ENCODE measurements around the gene RICTOR. TPM values are rescaled to one million over a fixed set of nuclear protein-coding genes. Genes with fewer than 3 reads are reported as not detected.

The RICTOR gene
- total RNA-seq, 2 experiments from 2014 or later: 19.7 to 21.5 TPM

DNA sequence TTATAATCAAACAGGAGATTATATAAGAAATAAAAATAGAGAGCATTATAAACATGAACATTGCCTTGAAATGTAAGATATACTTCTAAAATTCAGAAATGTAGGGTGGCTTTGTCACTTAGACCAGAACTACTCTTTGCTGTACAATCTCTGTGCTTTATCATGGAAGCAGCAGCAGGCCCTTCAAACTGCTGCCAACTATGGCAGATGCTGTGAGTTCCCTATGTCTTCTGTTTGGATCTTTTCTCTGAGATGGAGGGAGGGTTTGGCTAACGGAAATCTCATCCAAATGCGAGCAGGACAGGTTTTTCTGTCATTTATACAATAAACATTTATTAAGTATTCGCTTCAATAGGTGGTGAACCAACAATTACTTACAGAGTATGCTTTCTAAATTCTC lies 34.8 kb upstream of the RICTOR start:
- Mint-ChIP-seq H3K27me3 (no peaks in the 10 kb centered on the region), H3K36me3 (peaks cover 11% of the 10 kb centered on the region), H3K4me1 (peaks cover 14% of the 10 kb centered on the region), H3K9me3 (no peaks in the 10 kb centered on the region), H3K27ac (peak overlapping the region; percentile 13), H3K4me3 (no peak overlapping the region)
- no peak for DNase-seq

DNA sequence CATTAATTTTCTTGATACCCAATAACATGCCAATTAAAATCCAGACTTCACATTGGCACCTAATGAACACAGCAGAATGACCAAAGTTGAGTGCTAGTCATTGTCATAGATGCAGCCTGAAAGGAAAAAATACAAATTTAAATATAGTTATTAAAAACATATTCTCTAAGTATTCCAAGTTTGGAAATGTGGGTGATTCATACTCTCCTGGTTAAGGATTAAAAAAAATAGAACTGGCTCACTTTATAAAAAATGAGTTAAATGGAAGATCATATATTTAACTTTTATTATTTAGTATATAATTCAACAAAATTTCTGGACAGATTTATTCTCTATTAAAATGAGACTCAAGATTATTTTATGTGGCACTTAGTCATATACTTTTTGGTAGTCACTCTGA lies 33.2 kb upstream of the RICTOR start:
- Mint-ChIP-seq H3K4me3 (no peak overlapping the region), H3K9me3 (no peaks in the 10 kb centered on the region), H3K27ac (no peak overlapping the region), H3K4me1 (peaks cover 10% of the 10 kb centered on the region), H3K36me3 (peaks cover 12% of the 10 kb centered on the region), H3K27me3 (no peaks in the 10 kb centered on the region)
- no peak for DNase-seq

DNA sequence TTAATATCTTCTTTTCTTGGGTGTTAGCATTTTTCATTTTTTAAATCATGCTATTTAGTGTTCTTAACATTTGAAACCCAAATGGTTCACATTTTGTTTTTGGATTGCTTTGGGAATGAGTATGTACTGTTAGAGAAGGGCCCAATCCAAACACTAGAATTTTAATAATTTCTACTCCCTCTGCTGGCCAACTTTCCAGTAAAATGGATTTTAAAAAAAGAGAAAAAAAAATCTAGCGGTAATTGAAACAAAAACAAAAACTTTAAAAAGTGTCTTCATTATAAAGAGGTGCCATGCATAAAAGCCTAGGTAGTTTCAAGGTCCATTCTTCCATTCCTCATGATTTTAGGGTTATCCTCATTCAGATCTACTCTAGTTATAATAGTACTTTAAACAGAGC lies 32.1 kb upstream of the RICTOR start:
- Mint-ChIP-seq H3K27ac (peak overlapping the region; percentile 54), H3K9me3 (no peaks in the 10 kb centered on the region), H3K27me3 (no peaks in the 10 kb centered on the region), H3K36me3 (peaks cover 12% of the 10 kb centered on the region), H3K4me3 (no peak overlapping the region), H3K4me1 (peaks cover 11% of the 10 kb centered on the region)
- no peak for DNase-seq

DNA sequence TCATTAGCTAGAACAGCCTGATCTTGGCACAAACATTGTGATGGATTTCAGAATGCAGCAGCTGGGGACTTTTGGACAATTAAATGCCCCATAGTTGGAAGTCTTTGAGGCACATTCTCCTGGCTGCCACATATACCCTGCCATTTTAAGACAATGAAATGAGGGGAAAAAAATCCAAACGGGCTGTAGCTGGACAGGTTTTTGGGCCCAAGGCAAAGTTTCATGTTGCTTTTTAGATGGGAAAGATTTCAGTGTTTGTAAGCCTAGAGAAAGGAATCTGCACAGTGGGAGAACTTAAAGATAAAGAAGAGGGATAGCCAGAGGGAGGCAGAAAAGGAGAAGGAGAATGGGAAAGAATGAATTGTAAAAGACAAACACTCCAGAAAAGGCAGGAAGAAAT lies 30.0 kb upstream of the RICTOR start:
- H3K36me3 Mint-ChIP-seq: peaks cover 10% of the 10 kb centered on the region
- no peak overlapping the region for H3K4me3 Mint-ChIP-seq
- no peaks in the 10 kb centered on the region for H3K27me3 Mint-ChIP-seq
- DNase-seq: no peak
- H3K9me3 Mint-ChIP-seq: no peaks in the 10 kb centered on the region
- peaks cover 28% of the 10 kb centered on the region for H3K4me1 Mint-ChIP-seq
- no peak overlapping the region for H3K27ac Mint-ChIP-seq

DNA sequence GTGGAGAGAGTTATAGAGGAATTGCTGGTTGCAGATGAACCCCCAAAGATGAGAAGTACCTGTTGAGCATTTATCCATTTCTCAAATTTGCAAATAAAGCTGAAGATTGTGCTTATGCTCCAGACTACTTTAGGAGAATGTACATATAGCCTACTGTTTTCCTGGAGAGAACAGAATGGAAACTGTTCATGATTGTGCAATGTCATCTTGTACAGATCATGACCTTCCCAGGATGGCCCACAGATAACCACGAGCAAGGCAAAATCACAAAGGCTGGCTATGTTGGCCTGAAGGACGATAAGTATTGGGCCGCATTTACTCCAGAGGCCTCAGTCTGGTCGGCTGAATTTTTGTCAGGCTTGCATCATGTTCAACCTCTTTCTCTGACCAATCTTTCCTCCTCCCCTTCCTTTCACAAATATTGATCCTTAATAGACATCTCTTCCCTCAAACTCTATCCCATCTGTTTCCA lies 28.5 kb upstream of the RICTOR start:
- Mint-ChIP-seq H3K4me1 (peaks cover 28% of the 10 kb centered on the region), H3K36me3 (peaks cover 10% of the 10 kb centered on the region), H3K27me3 (no peaks in the 10 kb centered on the region), H3K4me3 (no peak overlapping the region), H3K27ac (no peak overlapping the region), H3K9me3 (no peaks in the 10 kb centered on the region)
- DNase-seq: no peak

DNA sequence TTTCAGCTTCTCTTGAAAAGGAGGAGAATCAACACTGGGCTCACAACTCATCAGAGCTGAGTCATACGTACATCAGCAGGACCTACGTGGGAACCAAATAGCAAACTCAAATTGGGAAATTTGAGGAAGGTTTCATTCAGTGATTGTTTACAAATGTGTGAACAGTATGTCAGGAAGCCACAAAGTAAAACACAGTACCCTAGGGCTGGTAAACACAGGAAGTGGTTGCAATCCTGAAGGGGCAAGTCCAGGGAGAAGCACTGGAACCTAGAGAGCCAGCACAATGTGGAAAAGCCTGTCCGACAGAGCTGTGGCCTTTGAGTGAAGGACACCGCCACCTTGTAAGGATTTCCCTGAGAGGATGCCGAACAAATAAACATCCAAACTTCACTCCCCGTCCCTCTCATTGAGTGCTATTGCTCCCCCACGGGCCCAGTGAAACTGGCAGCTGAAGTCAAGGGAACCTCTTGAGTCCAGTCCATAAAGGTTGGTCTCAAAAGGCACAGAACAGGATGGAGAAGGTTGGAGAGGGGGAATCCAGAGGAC lies 26.7 kb upstream of the RICTOR start:
- Mint-ChIP-seq H3K9me3 (no peaks in the 10 kb centered on the region), H3K4me3 (no peak overlapping the region), H3K27ac (peak overlapping the region; percentile 59), H3K36me3 (peaks cover 6% of the 10 kb centered on the region), H3K4me1 (peaks cover 24% of the 10 kb centered on the region), H3K27me3 (no peaks in the 10 kb centered on the region)
- no peak for DNase-seq

DNA sequence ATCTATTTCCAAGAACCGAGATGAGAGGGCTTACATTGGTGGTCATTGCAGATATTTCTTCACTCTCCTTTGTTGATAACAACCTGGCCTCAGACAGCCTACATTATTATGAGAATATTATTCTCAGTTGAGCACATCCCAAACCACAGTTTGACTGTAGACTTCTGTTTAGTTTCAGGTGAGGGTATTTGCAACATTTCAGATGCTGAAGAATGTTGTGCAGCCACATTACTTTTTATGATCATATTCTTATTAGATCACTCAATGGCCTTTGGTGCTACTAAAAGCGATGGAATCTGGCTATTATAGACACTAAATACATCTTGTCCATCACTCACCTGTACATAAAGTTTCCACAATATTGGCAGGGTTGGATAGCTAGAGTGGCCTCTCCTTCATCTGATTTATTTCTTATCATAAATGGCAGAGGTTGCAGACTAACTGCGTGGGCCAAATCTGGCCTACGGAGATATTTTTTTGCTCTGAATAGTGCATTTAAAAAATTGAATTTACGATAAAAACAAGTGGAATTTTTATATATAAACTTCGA lies 26.2 kb upstream of the RICTOR start:
- Mint-ChIP-seq H3K4me3 (no peak overlapping the region), H3K27me3 (no peaks in the 10 kb centered on the region), H3K4me1 (peaks cover 24% of the 10 kb centered on the region), H3K36me3 (peaks cover 8% of the 10 kb centered on the region), H3K27ac (peak overlapping the region; percentile 46), H3K9me3 (no peaks in the 10 kb centered on the region)
- no peak for DNase-seq

DNA sequence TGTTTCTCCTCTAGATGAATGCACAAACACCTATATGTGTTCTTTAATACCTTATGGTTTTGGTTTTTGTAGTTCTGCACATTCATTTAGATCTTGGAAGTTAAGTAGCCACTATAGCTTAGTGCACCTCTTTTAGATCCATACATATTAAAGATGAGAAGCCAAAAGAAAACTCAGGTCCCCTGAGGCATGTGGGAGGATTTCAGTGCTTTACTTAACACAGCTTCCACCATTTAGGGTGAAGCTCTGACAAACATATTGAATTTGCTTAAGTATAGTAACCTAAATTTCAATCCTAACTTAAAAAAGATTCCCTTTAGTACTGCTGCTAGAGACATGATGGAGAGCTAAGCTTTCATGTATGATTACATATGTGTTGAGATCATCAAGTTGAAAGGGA lies 25.6 kb upstream of the RICTOR start:
- Mint-ChIP-seq H3K27ac (peak overlapping the region; percentile 6), H3K4me1 (peaks cover 24% of the 10 kb centered on the region), H3K27me3 (no peaks in the 10 kb centered on the region), H3K36me3 (peaks cover 8% of the 10 kb centered on the region), H3K9me3 (no peaks in the 10 kb centered on the region), H3K4me3 (no peak overlapping the region)
- DNase-seq: no peak

DNA sequence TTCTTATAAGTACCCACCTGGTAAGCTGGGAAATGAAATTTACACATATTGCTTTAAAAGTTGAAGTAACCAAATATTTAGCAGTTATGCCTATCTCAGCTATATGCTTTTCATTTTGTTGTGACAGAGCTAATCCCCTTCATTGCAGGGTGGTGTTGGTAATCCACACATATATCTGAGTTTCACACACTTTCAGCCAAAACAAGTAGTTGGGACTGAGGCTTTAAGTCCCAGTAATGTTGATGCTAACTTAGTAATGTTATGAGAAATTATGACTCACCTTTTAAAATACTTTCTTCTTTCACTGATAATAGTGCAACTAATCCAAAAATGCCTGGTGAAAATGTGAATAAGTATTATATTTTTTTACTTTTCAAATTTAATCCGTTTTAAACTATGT lies 19.2 kb upstream of the RICTOR start:
- peaks cover 2% of the 10 kb centered on the region for H3K36me3 Mint-ChIP-seq
- H3K4me3 Mint-ChIP-seq: no peak overlapping the region
- peaks cover 11% of the 10 kb centered on the region for H3K27me3 Mint-ChIP-seq
- H3K27ac Mint-ChIP-seq: no peak overlapping the region
- H3K4me1 Mint-ChIP-seq: peaks cover 4% of the 10 kb centered on the region
- DNase-seq: no peak
- no peaks in the 10 kb centered on the region for H3K9me3 Mint-ChIP-seq

DNA sequence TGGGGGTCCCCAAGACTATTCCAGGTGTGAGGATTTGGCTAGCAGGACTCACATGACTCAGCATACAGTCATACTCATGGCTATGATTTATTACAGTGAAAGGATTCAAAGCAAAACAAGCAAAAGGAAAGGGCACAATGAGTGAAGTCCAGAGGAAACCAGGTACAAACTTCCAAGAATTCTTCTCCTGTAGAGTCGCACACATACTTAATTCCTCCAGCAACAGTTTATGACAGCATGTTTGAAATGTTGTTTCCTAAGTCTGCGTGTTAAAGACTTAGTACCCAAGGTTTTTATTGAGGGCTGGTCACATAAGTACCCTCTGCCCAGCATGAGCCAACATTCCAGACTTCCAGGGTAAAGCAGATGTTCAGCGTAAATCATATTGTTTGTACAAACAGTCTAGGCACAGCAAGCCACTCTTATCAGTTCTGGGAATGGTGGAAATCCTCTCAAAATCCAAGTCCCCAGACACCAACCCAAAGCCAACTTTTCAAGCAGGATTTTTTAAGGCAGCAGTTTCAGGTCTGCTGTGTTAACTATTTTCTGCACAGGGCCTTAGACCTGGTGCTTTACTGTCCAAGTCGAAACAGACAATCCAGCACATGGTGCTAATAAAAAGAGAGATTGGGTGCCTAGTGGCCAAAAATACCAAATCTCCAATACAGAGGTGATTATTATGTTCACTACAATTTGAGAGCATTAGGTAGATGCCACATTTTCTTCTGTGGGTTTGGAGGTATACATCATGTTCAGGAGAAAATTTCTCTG lies 18.6 kb upstream of the RICTOR start:
- no peak for DNase-seq
- Mint-ChIP-seq H3K4me3 (no peak overlapping the region), H3K27me3 (peaks cover 11% of the 10 kb centered on the region), H3K27ac (no peak overlapping the region), H3K9me3 (no peaks in the 10 kb centered on the region), H3K4me1 (peaks cover 4% of the 10 kb centered on the region), H3K36me3 (peaks cover 2% of the 10 kb centered on the region)

DNA sequence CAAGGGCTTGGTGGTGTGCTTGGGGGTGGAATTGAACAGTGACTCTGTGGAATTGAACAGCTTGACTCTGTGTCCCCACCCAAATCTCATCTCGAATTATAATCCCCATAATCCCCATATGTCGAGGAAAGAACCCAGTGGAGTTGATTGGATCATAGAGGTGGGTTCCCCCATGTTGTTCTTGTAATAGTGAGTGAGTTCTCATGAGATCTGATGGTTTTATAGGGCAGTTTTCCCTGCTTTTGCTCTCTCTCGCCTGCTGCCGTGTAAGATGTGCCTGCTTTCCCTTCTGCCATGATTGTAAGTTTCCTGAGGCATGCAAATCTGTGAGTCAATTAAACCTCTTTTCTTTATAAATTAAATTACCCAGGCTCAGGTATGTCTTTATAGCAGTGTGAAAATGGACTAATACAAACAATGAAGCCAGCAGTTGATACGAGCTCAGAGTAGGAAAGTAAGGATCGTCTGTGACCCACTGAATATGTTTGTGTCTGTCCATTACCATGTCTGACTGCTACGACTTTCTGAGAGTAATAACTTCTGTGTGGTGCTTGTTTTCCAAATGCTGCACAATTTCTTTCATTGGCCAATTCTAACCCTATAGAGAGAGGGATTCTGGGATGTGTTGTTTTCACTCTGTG lies 17.9 kb upstream of the RICTOR start:
- Mint-ChIP-seq H3K9me3 (no peaks in the 10 kb centered on the region), H3K4me1 (peaks cover 4% of the 10 kb centered on the region), H3K4me3 (no peak overlapping the region), H3K27me3 (peaks cover 11% of the 10 kb centered on the region), H3K27ac (no peak overlapping the region), H3K36me3 (peaks cover 2% of the 10 kb centered on the region)
- DNase-seq: no peak

DNA sequence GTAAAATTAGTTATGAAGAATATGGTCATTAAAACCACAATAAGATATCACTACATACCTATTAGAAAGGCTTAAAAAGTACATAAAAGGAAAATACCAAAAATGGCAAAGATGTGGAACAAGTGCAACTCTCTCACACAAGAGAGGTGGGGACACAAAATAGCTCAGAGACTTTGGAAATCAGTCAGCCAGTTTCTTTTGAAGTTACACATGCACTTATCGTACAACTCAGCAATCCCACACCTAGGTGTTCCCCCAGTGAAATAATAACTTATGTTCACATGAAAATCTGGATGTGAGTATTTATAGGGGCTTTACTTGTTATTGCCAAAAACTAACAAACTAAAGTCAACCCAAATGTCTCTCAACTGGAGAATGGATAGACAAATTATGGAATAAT lies 9.8 kb upstream of the RICTOR start:
- H3K36me3 Mint-ChIP-seq: no peaks in the 10 kb centered on the region
- peaks cover 6% of the 10 kb centered on the region for H3K4me1 Mint-ChIP-seq
- H3K27me3 Mint-ChIP-seq: peaks cover 35% of the 10 kb centered on the region
- H3K9me3 Mint-ChIP-seq: peaks cover 4% of the 10 kb centered on the region
- no peak overlapping the region for H3K4me3 Mint-ChIP-seq
- no peak for DNase-seq
- no peak overlapping the region for H3K27ac Mint-ChIP-seq

DNA sequence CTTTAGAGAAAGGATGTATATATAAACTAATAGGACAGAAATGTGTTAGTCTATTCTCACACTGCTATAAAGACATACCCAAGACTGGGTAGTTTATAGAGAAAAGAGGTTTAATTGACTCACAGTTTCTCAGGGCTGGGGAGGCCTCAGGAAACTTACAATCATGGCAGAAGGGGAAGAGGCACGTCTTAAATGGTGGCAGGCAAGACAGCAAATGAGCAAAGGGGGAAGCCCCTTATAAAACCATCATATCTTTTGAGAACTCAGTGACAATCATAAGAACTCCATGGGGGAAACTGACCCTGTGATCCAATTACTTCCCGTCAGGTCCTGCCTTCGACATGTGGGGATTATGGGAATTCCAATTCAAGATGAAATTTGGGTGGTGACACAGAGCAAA lies 8.8 kb upstream of the RICTOR start:
- Mint-ChIP-seq H3K4me1 (peaks cover 6% of the 10 kb centered on the region), H3K9me3 (peaks cover 4% of the 10 kb centered on the region), H3K4me3 (no peak overlapping the region), H3K36me3 (no peaks in the 10 kb centered on the region), H3K27ac (no peak overlapping the region), H3K27me3 (peaks cover 40% of the 10 kb centered on the region)
- no peak for DNase-seq

DNA sequence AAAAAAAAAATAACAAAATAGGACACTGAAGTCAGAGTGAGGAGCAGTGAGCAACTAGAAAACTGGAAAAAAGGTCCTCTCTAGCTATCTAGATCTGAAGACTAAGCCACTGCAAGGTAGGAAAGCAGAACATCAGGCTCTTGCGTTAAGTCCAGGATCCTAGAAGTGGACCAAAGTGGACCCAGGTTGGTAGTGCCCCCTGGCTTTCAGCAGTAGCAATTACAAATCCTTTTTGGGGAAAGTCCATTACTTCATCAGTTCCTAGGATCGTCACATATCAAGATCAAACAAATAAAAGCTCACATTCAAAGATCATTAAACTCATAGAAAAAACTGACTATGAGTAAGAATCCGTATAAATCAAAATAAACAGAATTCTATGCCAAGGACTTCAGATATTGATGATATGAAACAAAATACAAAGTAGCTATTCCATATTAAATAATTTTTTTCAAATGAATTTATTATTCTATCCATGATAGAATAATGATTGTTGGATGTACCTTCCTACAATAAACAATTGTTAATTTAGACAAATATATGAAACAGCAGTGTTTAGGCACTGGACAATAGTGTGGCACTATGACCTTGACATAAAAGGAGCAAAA lies 6.5 kb upstream of the RICTOR start:
- Mint-ChIP-seq H3K4me1 (peaks cover 19% of the 10 kb centered on the region), H3K36me3 (no peaks in the 10 kb centered on the region), H3K27me3 (peaks cover 57% of the 10 kb centered on the region), H3K27ac (no peak overlapping the region), H3K4me3 (no peak overlapping the region), H3K9me3 (peaks cover 4% of the 10 kb centered on the region)
- DNase-seq: peak; percentile 36

DNA sequence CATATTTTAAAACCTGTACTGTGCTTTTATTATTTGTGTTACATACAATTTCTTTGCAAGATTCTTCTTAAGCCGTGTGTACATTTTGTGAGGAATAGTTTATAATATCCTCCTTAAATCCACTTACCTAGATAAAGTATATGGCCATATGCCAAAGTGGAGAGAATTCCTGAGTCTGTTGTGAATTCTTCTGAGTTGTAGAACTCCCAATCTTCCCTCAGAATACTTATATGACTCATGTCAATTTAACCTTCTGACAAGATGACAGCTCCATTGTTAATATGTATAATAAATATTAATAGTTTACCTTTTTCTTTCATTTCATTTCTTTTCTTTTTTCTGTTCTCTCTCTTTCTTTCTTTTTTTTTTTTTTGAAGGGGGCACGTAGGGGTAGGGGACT lies 6.0 kb upstream of the RICTOR start:
- DNase-seq: no peak

More for the DNA sequence above, 6.0 kb upstream of the RICTOR start:
- Mint-ChIP-seq H3K27ac (no peak overlapping the region), H3K36me3 (no peaks in the 10 kb centered on the region), H3K27me3 (peaks cover 61% of the 10 kb centered on the region), H3K4me3 (no peak overlapping the region), H3K9me3 (peaks cover 4% of the 10 kb centered on the region), H3K4me1 (peaks cover 23% of the 10 kb centered on the region)
